IMR-90 (cell line): ENCODE measurements around the gene NGB. TPM values are rescaled to one million over a fixed set of nuclear protein-coding genes. Genes with fewer than 3 reads are reported as not detected.
A peak's percentile ranks its signal among the peaks of the same experiment; 100 is the strongest.

Experiments
- MAZ ChIP-seq: IDR thresholded peaks from 2 replicates; pipeline ENCODE4 v1.6.1; 2012; ENCODE audit warnings: low read depth, mild to moderate bottlenecking, low read length, improper control_type of control experiment, moderate library complexity, borderline replicate concordance
- POLR2A ChIP-seq: IDR thresholded peaks from 2 replicates; pipeline ENCODE4 v1.6.1; 2012; ENCODE audit warnings: mild to moderate bottlenecking, low read depth, low read length
- polyA plus RNA-seq, 3 experiments: library from polyadenylated mRNA; depleted of rRNA; stranded (reverse); fragments of >200 nt; gene quantifications; 2 replicates each; pipeline ENCODE4 v1.2.3, GENCODE V29; 2012; ENCODE audit warnings: low replicate concordance in 1 of 3
- total RNA-seq: library from RNA; depleted of rRNA; stranded (reverse); fragments of >200 nt; gene quantifications from 2 replicates; pipeline ENCODE4 v1.2.3, GENCODE V29; 2012
- TF ChIP-seq, protein P1 (sequence below): fragments of 150-350 bp; IDR thresholded peaks from 2 replicates; pipeline ENCODE4 v1.6.1; 2016; ENCODE audit warnings: low read depth, mild to moderate bottlenecking, low read length, moderate library complexity, borderline replicate concordance

NGB gene
- total and polyA plus RNA-seq, 2 of the 4 experiments (the other 2 are of a cell fraction), result not detected

DNA sequence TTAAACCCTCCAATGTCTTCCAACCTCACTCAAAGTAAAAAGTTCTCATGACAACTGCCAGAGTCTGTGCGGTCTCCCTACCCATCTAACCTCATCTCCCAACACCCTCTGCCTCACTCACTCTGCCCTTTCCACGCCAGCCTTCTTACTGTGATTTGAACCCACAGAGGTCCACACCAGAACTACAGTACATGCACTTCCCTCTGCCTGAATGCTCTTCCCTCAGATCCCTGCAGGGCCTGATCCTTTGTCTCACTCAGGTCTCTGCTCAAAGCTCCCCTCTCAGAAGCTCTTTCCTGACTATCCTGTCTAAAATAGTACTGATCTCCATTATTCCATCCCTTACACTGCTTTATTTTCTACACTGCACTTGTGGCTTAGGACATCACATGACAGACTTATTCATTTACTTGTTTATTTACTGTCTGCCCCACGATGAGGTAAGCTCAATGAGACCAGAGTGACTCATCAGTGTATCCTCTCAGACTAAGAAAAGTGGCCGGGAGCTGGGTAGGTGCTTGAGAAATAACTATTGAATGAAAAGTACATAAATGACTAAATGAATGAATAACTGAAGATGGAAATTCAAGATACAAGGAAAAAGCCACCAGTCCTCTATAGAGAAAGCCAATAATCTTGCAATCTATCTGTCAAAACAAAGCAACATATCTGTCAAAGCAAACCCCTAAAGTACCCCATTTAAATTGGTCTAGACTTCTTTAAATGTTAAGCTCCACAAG is 32.6 kb upstream of the NGB start (continued):
- TF ChIP-seq, protein P1, sequence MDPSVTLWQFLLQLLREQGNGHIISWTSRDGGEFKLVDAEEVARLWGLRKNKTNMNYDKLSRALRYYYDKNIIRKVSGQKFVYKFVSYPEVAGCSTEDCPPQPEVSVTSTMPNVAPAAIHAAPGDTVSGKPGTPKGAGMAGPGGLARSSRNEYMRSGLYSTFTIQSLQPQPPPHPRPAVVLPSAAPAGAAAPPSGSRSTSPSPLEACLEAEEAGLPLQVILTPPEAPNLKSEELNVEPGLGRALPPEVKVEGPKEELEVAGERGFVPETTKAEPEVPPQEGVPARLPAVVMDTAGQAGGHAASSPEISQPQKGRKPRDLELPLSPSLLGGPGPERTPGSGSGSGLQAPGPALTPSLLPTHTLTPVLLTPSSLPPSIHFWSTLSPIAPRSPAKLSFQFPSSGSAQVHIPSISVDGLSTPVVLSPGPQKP, result no peak
- TF ChIP-seq POLR2A, result peak; percentile 18; the same call in 1 of the 2 replicates
- no peak for TF ChIP-seq MAZ
